ENCODE results near the gene C1orf56.

GRCh38 chr1:151036356-151036755 is 11.2 kb upstream of the C1orf56 start, which contains the start of gene BNIPL:
- TF ChIP-seq, protein P1, sequence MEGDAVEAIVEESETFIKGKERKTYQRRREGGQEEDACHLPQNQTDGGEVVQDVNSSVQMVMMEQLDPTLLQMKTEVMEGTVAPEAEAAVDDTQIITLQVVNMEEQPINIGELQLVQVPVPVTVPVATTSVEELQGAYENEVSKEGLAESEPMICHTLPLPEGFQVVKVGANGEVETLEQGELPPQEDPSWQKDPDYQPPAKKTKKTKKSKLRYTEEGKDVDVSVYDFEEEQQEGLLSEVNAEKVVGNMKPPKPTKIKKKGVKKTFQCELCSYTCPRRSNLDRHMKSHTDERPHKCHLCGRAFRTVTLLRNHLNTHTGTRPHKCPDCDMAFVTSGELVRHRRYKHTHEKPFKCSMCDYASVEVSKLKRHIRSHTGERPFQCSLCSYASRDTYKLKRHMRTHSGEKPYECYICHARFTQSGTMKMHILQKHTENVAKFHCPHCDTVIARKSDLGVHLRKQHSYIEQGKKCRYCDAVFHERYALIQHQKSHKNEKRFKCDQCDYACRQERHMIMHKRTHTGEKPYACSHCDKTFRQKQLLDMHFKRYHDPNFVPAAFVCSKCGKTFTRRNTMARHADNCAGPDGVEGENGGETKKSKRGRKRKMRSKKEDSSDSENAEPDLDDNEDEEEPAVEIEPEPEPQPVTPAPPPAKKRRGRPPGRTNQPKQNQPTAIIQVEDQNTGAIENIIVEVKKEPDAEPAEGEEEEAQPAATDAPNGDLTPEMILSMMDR (IDR thresholded peaks at IDR 0.05), result no peak
- TF ChIP-seq POLR2AphosphoS5 (IDR thresholded peaks at IDR 0.05), result no peak

Data from prostate gland (tissue), 2 donors.